A549 treated with dexamethasone at 1 μM for 4 hours (cell line): Measurements from ENCODE around the gene TMEM131L. TPM values are rescaled to one million over a fixed set of nuclear protein-coding genes. Genes with fewer than 3 reads are reported as not detected.

Source experiments
- total RNA-seq: library from RNA; stranded (reverse); fragments of 200-300 nt; extraction: Qiagen RNA extraction; gene quantifications from 5 replicates; pipeline ENCODE4 v1.2.3, GENCODE V29; 2022

The TMEM131L gene
- total RNA-seq: 6.9 to 8.7 TPM (median 7.8 TPM) in 5 replicates

GRCh38 chr4:153466081-153466948, at the start of gene TMEM131L:
Gene TMEM131L, plus strand, starts transcription at chr4:153466360. Its CDS starts 38 bp downstream, at chr4:153466398.

GRCh38 chr4:153684182-153684970, 218.2 kb downstream of the TMEM131L start, which contains the start of gene TLR2:
Gene TLR2, plus strand, starts transcription at chr4:153684280. Its CDS starts 18,628 bp downstream, at chr4:153702908.

Other genes with a start within 250 kb of the TMEM131L start
- 11.5 to 18.7 TPM (median 14.8 TPM) in 5 replicates for gene MND1, start 121.7 kb upstream of the TMEM131L start, total RNA-seq
- 0.46 to 0.99 TPM (median 0.85 TPM) in 5 replicates for gene TLR2, start 217.9 kb downstream of the TMEM131L start, total RNA-seq